Large intestine (tissue), 3 donors: ENCODE measurements around the gene RPS6KC1. TPM values are rescaled to one million over a fixed set of nuclear protein-coding genes. Genes with fewer than 3 reads are reported as not detected.
"Not testable (repeated sequence)": the region's sequence is repeated elsewhere in the genome, so short reads cannot be mapped to it uniquely, and the experiment has no call there.

Experiments used
- DNase-seq, 2 donors: peaks; one replicate each; pipeline versions ENCODE4 v3.0.0 to v3.0.0-alpha.2; 2013
- H3K27ac ChIP-seq: one replicate; pipeline ENCODE4 v1.5.1; 2013; ENCODE audit warnings: low read length
- H3K27me3 ChIP-seq: 2 replicates; pipeline ENCODE4 v1.6.1; 2013; ENCODE audit warnings: low read length; ENCODE audit not compliant: control insufficient read depth, insufficient read depth
- H3K36me3 ChIP-seq: 2 replicates; pipeline ENCODE4 v1.6.1; 2013; ENCODE audit warnings: low read length; ENCODE audit not compliant: control insufficient read depth, insufficient read depth
- H3K4me1 ChIP-seq: one replicate; pipeline ENCODE4 v1.6.1; 2013; ENCODE audit warnings: low read length; ENCODE audit not compliant: control insufficient read depth, insufficient read depth
- H3K4me3 ChIP-seq: one replicate; pipeline ENCODE4 v1.5.1; 2013; ENCODE audit warnings: low read length
- H3K9me3 ChIP-seq: one replicate; pipeline ENCODE4 v1.6.1; 2013; ENCODE audit warnings: mild to moderate bottlenecking, low read depth, low read length, moderate library complexity; ENCODE audit not compliant: control insufficient read depth
- WGBS: methylation state at CpG from one replicate; pipeline ENCODE4 v1.1.5; 2013; ENCODE audit warnings: low lambda C conversion rate; ENCODE audit not compliant: insufficient coverage; 5-methylcytosine and 5-hydroxymethylcytosine counted together
- polyA plus RNA-seq: library from polyadenylated mRNA; unstranded; fragments of 120-200 nt; gene quantifications from one replicate; pipeline ENCODE4 v1.2.1, GENCODE V29; 2013

The RPS6KC1 gene
- polyA plus RNA-seq, 1 donor: 13.7 TPM

DNA sequence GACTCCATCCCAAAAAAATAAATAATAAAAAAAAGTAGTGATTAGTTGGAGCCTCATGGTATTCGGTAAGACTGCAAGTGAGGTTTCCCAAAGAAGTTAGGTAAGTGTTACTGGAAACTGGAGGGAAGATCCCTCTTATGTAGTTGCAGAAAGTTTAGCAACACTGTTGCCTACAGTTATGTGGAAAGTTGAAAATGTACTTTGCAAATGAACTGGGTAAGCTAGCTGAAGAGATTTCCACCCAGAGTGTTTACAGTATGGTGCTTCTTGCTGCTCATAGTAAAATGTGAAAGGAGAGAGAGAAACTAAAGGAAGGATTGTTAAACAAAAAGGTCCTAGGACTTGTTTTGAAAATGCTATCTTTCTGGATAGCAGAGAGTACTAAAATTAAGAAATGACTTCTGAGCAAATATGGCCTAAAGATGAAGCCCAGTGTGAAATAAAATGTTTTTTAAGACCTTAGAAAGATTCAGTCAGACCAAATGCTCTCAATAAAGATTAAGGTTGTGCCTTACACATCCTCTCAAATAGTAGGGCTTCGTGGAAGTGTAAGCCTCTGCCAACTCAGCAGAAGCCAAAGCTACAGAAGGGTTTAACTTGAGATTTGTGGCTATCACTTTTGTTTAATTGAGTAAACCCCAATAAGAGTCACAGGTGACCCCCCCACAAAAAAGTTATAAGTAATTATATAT lies 31.5 kb downstream of the RPS6KC1 start:
- Histone ChIP-seq H3K27ac (no peak overlapping the region), H3K36me3 (peaks cover 20% of the 10 kb centered on the region), H3K4me3 (no peak overlapping the region), H3K27me3 (no peaks in the 10 kb centered on the region), H3K9me3 (no peaks in the 10 kb centered on the region), H3K4me1 (no peaks in the 10 kb centered on the region)
- no peak for DNase-seq
- WGBS: no CpG with 5 or more reads among the region's 2 CpGs

DNA sequence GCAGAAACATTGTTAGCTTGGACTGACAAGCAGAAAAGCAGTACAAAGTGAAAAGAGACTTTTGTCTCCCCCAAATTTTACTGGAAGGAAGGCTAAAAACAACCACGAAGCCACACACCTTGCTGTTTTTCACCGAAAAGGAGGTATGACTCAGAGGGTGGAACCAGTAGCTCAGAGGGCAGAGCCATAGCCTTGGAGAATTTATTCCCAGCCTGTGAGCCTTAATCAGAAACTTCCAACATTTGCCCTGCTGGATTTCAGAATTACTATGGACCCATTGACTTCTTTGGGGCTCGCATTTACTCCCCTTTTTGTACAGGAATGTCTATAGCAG lies 32.0 kb downstream of the RPS6KC1 start:
- H3K27ac ChIP-seq: no peak overlapping the region
- no CpG with 5 or more reads among the region's 3 CpGs for WGBS
- no peaks in the 10 kb centered on the region for H3K4me1 ChIP-seq
- H3K9me3 ChIP-seq: no peaks in the 10 kb centered on the region
- H3K4me3 ChIP-seq: no peak overlapping the region
- DNase-seq: no peak
- H3K27me3 ChIP-seq: no peaks in the 10 kb centered on the region
- peaks cover 25% of the 10 kb centered on the region for H3K36me3 ChIP-seq

DNA sequence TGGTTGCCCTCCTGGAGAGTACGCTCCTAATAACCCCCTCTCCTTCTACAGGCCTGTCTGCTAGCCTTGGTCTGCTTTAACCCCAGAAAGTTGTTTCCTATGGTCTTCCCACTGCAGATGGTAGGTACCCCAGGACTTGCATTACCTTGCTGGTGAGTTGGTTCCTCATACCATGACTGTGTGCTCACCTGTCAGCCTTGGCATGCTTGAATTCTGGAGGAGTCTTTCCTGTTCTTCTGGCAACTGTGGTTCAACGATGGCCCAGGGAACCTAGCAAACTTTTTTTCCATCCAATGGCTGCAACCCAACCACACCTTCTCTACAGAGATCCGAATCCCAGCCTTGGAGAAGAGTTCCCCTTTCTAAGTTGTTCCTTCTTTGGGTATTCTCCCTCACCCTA lies 36.9 kb downstream of the RPS6KC1 start:
- WGBS: 100% methylated on average over 1 of the region's 3 CpGs

GRCh38 chr1:213089924-213090677 lies 39.1 kb downstream of the RPS6KC1 start:
- peaks cover 13% of the 10 kb centered on the region for H3K36me3 ChIP-seq
- no peak overlapping the region for H3K4me3 ChIP-seq
- H3K4me1 ChIP-seq: no peaks in the 10 kb centered on the region
- H3K27me3 ChIP-seq: no peaks in the 10 kb centered on the region
- no peaks in the 10 kb centered on the region for H3K9me3 ChIP-seq
- no peak overlapping the region for H3K27ac ChIP-seq
- DNase-seq: no peak

More for the DNA sequence above, 36.9 kb downstream of the RPS6KC1 start:
- H3K9me3 ChIP-seq: no peaks in the 10 kb centered on the region
- H3K4me3 ChIP-seq: no peak overlapping the region
- no peaks in the 10 kb centered on the region for H3K27me3 ChIP-seq
- H3K27ac ChIP-seq: no peak overlapping the region
- peaks cover 17% of the 10 kb centered on the region for H3K36me3 ChIP-seq
- DNase-seq: no peak
- H3K4me1 ChIP-seq: no peaks in the 10 kb centered on the region

- no peaks in the 10 kb centered on the region for H3K27me3 ChIP-seq
- no peak for DNase-seq
- H3K9me3 ChIP-seq: no peaks in the 10 kb centered on the region
- no peak overlapping the region for H3K4me3 ChIP-seq
- H3K4me1 ChIP-seq: no peaks in the 10 kb centered on the region
- no peak overlapping the region for H3K27ac ChIP-seq
- H3K36me3 ChIP-seq: peaks cover 2% of the 10 kb centered on the region
- WGBS: 100% methylated on average over 1 of the region's 3 CpGs
These were observed 43.4 kb downstream of the RPS6KC1 start for GRCh38 chr1:213094446-213094845.

- Histone ChIP-seq H3K27me3 (no peaks in the 10 kb centered on the region), H3K4me3 (no peak overlapping the region), H3K4me1 (no peaks in the 10 kb centered on the region), H3K36me3 (peaks cover 2% of the 10 kb centered on the region), H3K9me3 (no peaks in the 10 kb centered on the region), H3K27ac (no peak overlapping the region)
- no CpG with 5 or more reads among the region's 1 CpG for WGBS
- no peak for DNase-seq
These were observed 44.4 kb downstream of the RPS6KC1 start for GRCh38 chr1:213095467-213095866.

DNA sequence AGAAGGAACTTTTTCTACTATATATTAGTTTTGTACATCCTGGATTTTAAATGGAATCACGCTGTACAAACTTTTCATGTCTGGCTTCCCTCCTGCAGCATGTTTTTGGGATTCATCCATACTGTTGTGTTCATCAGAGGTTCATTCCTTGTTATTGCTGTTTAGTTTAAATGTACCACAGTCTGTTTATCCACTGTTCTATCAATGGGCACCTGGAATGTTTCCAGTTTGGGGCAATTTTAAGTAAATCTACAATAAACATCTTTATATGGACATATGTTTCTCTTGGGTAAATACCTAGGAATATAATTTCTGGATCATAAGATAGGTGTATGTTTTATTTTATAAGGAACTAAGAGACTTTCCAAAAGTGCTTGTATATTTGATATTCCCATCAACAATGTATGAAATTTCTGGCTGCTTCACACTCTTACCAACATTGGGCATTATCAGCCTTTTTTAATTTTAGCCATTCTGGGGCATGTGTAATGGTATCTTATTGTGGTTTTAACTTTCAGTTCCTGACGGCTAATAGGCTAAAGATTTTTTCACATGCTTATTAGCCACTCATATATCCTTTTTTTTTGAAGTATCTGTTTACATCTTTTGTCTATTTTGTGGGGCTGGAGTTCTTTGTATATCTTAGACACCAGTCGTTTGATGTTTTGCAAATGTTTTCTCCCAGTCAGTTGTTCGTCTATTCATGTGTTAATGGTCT lies 48.8 kb downstream of the RPS6KC1 start:
- Histone ChIP-seq H3K36me3 (peaks cover 2% of the 10 kb centered on the region), H3K9me3 (no peaks in the 10 kb centered on the region), H3K27me3 (no peaks in the 10 kb centered on the region), H3K4me1 (no peaks in the 10 kb centered on the region), H3K4me3 (no peak overlapping the region), H3K27ac (no peak overlapping the region)
- 17% methylated on average over 1 of the region's 4 CpGs for WGBS
- no peak for DNase-seq

DNA sequence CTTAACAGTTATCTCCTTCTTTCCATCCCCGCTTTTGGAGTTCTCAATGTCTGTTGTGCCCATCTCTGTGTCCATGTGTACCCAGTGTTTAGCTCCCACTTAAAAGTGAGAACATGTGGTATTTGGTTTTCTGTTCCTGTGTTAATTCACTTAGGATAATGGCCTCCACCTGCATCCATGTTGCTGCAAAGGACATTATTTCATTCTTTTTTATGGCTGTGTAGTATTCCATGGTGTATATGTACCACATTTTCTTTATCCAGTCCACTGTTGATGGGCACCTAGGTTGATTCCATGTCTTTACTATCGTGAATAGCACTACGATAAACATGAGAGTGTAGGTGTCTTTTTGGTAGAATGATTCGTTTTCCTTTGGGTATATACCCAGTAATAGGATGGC lies 49.5 kb downstream of the RPS6KC1 start:
- 100% methylated on average over 1 of the region's 4 CpGs for WGBS
- DNase-seq, H3K27me3 ChIP-seq: not testable (repeated sequence)

DNA sequence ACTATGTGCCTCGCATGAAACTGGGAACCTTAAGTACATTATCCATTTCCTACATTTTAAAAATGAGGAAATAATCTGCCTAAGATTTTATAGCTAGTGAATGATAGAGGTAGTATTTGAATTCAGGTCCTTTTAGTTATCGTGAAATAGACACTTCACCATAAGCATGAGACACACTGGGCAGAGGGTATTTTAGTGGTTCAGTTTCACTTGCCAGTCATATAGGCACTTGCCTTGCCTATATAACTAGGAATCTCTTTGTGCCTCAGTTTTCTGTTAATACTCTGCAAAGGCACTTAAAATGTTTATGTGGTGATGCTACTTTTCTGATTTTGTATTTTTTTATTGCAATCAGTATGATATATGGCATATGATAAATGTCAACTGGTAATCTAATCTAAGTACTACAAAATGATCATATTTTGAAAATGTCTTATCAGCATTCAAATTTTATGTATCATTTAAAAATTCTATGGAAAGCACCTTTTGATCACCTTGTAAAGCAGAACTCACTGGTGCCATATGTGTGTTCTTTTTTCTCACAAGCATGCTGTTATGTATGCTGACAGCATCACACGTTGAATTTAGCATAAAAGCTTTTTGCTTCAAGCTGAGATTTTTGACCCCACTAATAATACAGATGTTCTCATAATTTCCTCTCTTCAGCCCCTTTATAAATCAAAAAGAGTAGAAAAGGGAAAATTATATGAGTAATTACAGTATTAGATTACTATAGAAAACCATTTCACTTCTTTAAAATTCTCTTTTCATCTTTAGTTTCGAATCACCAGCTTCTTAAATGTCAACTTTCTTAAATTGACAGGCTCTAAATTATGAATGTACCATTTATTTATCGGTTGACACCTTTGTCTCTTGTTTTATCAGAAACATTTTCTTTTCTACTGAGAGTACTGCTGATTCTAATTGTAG lies 52.6 kb downstream of the RPS6KC1 start:
- no peaks in the 10 kb centered on the region for H3K27me3 ChIP-seq
- no peak overlapping the region for H3K27ac ChIP-seq
- no peaks in the 10 kb centered on the region for H3K36me3 ChIP-seq
- H3K4me3 ChIP-seq: no peak overlapping the region
- no peak for DNase-seq
- no peaks in the 10 kb centered on the region for H3K4me1 ChIP-seq
- H3K9me3 ChIP-seq: no peaks in the 10 kb centered on the region
- 100% methylated on average over 1 of the region's 5 CpGs for WGBS

More for the DNA sequence above, 49.5 kb downstream of the RPS6KC1 start:
- not testable (repeated sequence) for H3K4me3 ChIP-seq, H3K9me3 ChIP-seq, H3K27ac ChIP-seq, H3K4me1 ChIP-seq, H3K36me3 ChIP-seq

DNA sequence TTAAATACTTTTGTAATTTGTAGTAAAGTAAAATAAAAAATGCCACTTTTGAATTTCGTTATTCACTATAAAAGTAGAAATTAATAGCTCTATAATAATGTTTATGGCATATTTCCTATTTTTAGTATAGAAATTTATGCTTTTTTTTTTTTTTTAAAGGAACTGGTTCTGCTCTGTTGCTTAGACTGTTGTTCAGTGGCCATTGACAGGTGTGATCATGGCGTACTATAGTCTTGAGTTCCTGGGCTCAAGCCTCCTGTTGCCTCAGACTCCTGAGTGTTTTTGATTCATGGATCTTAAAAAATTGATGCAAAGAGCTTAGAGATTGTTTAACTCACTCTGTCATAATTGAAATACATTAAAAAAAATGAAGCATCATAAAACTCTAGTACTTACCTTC lies 53.6 kb downstream of the RPS6KC1 start:
- Histone ChIP-seq H3K4me3 (no peak overlapping the region), H3K4me1 (no peaks in the 10 kb centered on the region), H3K27me3 (no peaks in the 10 kb centered on the region), H3K36me3 (no peaks in the 10 kb centered on the region), H3K9me3 (no peaks in the 10 kb centered on the region), H3K27ac (no peak overlapping the region)
- 100% methylated on average over 1 of the region's 2 CpGs for WGBS
- DNase-seq: no peak
